Measurements from ENCODE around the gene PVALB.

PVALB gene

GRCh38 chr22:36753916-36754315 is 62.9 kb downstream of the PVALB start:
- intact Hi-C loops (cut with DNase I): no loop called here
- DNase-seq: peak in 3 of 42 donors; percentile 4 to 31 (median 8)

- peak in 2 of 42 donors; percentile 3 to 9 for DNase-seq
- intact Hi-C loops (cut with DNase I): no loop called here
Observed at GRCh38 chr22:36753120-36753802, 63.6 kb downstream of the PVALB start.

All from head of caudate nucleus (tissue), 42 donors.